Mesothelial cell of epicardium (in vitro differentiated cells): ENCODE results near the gene PTPRN2. TPM values are rescaled to one million over a fixed set of nuclear protein-coding genes. Genes with fewer than 3 reads are reported as not detected.

Experiments
- DNase-seq, 2 experiments: peaks; one replicate each; pipeline ENCODE4 v3.0.0; 2021; ENCODE audit warnings: low spot score in 2 of 2; ENCODE audit not compliant: unreplicated experiment in 2 of 2
- H3K27ac Mint-ChIP-seq: 2 replicates; pipeline ENCODE4 v1.8.0; 2021; ENCODE audit warnings: mixed read lengths
- H3K27me3 Mint-ChIP-seq: 2 replicates; pipeline ENCODE4 v1.8.0; 2021; ENCODE audit warnings: low read depth, mixed read lengths
- H3K36me3 Mint-ChIP-seq: 2 replicates; pipeline ENCODE4 v1.8.0; 2021; ENCODE audit warnings: mixed read lengths
- H3K4me1 Mint-ChIP-seq: 2 replicates; pipeline ENCODE4 v1.8.0; 2021; ENCODE audit warnings: mixed read lengths
- H3K4me3 Mint-ChIP-seq: 2 replicates; pipeline ENCODE4 v1.8.0; 2021; ENCODE audit warnings: mild to moderate bottlenecking, moderate library complexity, mixed read lengths
- H3K9me3 Mint-ChIP-seq: 2 replicates; pipeline ENCODE4 v1.8.0; 2021; ENCODE audit warnings: mixed read lengths
- CTCF ChIP-seq: fragments of 200-600 bp; sonication (generic); IDR thresholded peaks from one replicate; pipeline ENCODE4 v1.5.0; 2021; ENCODE audit warnings: antibody characterized with exemption; ENCODE audit not compliant: unreplicated experiment
- total RNA-seq: library from RNA; stranded (reverse); gene quantifications from 3 replicates; pipeline ENCODE4 v1.2.1, GENCODE V29; 2021

PTPRN2 gene
- total RNA-seq, 1 donor from 2014 or later: 2.2 TPM

GRCh38 chr7:158371856-158372255 lies 215.8 kb downstream of the PTPRN2 start:
- DNase-seq: no peak
- Mint-ChIP-seq H3K4me1 (no peaks in the 10 kb centered on the region), H3K27me3 (peaks cover 3% of the 10 kb centered on the region), H3K36me3 (no peaks in the 10 kb centered on the region), H3K9me3 (no peaks in the 10 kb centered on the region), H3K4me3 (no peak overlapping the region), H3K27ac (no peak overlapping the region)
- TF ChIP-seq CTCF: no peak

- no peak for TF ChIP-seq CTCF
- Mint-ChIP-seq H3K9me3 (no peaks in the 10 kb centered on the region), H3K36me3 (no peaks in the 10 kb centered on the region), H3K4me1 (no peaks in the 10 kb centered on the region), H3K27ac (no peak overlapping the region), H3K4me3 (no peak overlapping the region), H3K27me3 (peaks cover 3% of the 10 kb centered on the region)
- DNase-seq: no peak
Measured at GRCh38 chr7:158369866-158370265, 217.8 kb downstream of the PTPRN2 start.

GRCh38 chr7:158369290-158369689 lies 218.3 kb downstream of the PTPRN2 start:
- Mint-ChIP-seq H3K27me3 (peaks cover 3% of the 10 kb centered on the region), H3K27ac (no peak overlapping the region), H3K4me1 (no peaks in the 10 kb centered on the region), H3K9me3 (no peaks in the 10 kb centered on the region), H3K36me3 (no peaks in the 10 kb centered on the region), H3K4me3 (no peak overlapping the region)
- no peak for DNase-seq
- no peak for TF ChIP-seq CTCF

- Mint-ChIP-seq H3K9me3 (no peaks in the 10 kb centered on the region), H3K36me3 (no peaks in the 10 kb centered on the region), H3K4me1 (no peaks in the 10 kb centered on the region), H3K4me3 (no peak overlapping the region), H3K27ac (no peak overlapping the region), H3K27me3 (peaks cover under 1% of the 10 kb centered on the region)
- no peak for TF ChIP-seq CTCF
- DNase-seq: no peak
Measured at GRCh38 chr7:158368449-158368848, 219.2 kb downstream of the PTPRN2 start.

GRCh38 chr7:158367634-158367982 lies 220.0 kb downstream of the PTPRN2 start:
- DNase-seq: no peak
- no peaks in the 10 kb centered on the region for H3K4me1 Mint-ChIP-seq
- H3K27me3 Mint-ChIP-seq: peaks cover 1% of the 10 kb centered on the region
- no peak for TF ChIP-seq CTCF
- H3K36me3 Mint-ChIP-seq: no peaks in the 10 kb centered on the region
- no peak overlapping the region for H3K4me3 Mint-ChIP-seq
- H3K27ac Mint-ChIP-seq: no peak overlapping the region
- no peaks in the 10 kb centered on the region for H3K9me3 Mint-ChIP-seq
